ENCODE results near the gene RIPK4.

RIPK4 gene

DNA sequence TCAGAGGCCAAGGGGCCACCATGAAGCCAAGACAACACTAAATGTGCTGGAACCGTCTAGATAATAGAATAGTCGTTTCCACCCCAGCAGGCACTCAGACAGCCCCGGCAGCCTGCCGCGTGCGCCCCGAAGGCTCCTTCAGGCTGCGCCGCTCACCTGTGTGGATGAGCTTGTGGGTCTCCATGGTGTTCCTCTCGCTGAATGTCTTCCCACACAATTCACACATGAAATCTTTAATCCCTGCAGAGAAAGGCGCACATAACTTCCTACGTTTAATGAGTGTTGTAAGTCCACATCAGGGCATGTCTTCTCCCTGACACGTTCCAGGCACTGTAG lies 43.7 kb upstream of the RIPK4 start:
- H2BK15ac ChIP-seq (ENCODE audit: low read length) = no peak overlapping the region
- H2BK5ac ChIP-seq (ENCODE audit: low read length) = no peak overlapping the region
- no peak overlapping the region for H3K4me2 ChIP-seq (ENCODE audit: insufficient read depth, low read length, poor library complexity, severe bottlenecking)
- no peak overlapping the region for H3K27ac ChIP-seq (replicated peaks; ENCODE audit: low read length)
- H3K14ac ChIP-seq (ENCODE audit: low read length) = no peak overlapping the region
- H2AFZ ChIP-seq (ENCODE audit: low read length) = no peak overlapping the region
- no peak for DNase-seq (ENCODE audit: low spot score)
- no peak overlapping the region for H4K8ac ChIP-seq (ENCODE audit: low read depth, low read length)
- H3K4ac ChIP-seq (ENCODE audit: low read length) = no peak overlapping the region
- no peak overlapping the region for H2BK12ac ChIP-seq (ENCODE audit: low read length)
- H3K9ac ChIP-seq (ENCODE audit: low read depth, low read length, poor library complexity) = no peak overlapping the region
- H3K36me3 ChIP-seq (replicated peaks in 1 of 2; ENCODE audit: control insufficient read depth in 2 of 2, insufficient read depth in 2 of 2, low read length in 2 of 2) = peaks cover 10 to 33% of the 10 kb centered on the region in 2 donors
- H2AK5ac ChIP-seq (ENCODE audit: low read depth, low read length) = no peak overlapping the region
- H2BK120ac ChIP-seq (ENCODE audit: low read depth, low read length) = no peak overlapping the region
- no peaks in the 10 kb centered on the region for H3K4me1 ChIP-seq (ENCODE audit: control insufficient read depth in 2 of 2, insufficient read depth in 1 of 2, low read depth in 1 of 2, low read length in 2 of 2)
- H3K4me3 ChIP-seq (ENCODE audit: low read length in 2 of 2) = no peak overlapping the region
- H3K27me3 ChIP-seq (ENCODE audit: control insufficient read depth in 3 of 3, insufficient read depth in 3 of 3, low read depth in 1 of 3, low read length in 3 of 3) = no peaks in the 10 kb centered on the region
- peaks cover 0 to 3% of the 10 kb centered on the region in 2 donors for H3K9me3 ChIP-seq (replicated peaks in 1 of 2; ENCODE audit: control insufficient read depth in 2 of 2, insufficient read depth in 1 of 2, low read depth in 1 of 2, low read length in 2 of 2)
- no CpG with 5 or more reads among the region's 13 CpGs for WGBS, 2 donors (ENCODE audit: extremely low coverage in 2 of 2, insufficient read length in 2 of 2, insufficient replicate concordance in 1 of 2)
- H3K18ac ChIP-seq (ENCODE audit: low read length) = no peak overlapping the region
- H3K23ac ChIP-seq (ENCODE audit: low read depth, low read length, poor library complexity) = peak overlapping the region; percentile 89
- no peaks in the 10 kb centered on the region for H3K79me1 ChIP-seq (ENCODE audit: low read depth, low read length)
- H4K91ac ChIP-seq (ENCODE audit: low read depth, low read length, poor library complexity) = no peak overlapping the region

DNA sequence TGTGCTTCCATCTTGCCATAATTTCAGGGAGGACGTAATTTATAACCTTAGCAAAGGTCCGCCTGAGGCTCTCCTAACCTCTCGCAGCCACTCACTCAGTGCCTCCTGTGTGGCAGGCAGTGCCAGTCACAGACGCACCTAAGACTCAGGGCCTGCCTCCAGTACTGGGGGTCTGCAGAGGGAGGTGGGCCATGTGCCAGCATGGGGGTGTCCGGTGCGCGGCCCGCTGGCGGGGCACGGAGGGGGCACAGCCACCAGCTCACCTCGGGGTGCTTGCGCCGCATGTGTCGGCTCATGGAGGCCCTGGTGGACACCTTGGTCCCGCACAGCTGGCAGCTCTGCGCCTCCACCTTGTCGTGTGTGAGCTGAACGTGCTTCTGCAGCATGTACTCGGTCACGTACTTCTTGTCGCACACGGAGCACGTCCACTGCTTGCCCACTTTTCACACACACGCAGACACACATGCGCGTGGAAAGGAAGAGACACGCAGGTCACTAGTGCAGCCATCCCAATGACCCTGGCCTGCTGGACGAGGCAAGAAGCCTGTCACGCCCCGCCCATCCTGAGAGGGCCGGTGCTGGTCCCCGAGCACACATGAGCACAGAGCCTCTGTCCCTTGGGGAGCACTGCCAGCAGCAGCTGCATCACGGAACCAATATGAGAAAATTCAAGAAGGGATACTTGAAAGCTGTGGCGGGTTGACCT lies 43.2 kb upstream of the RIPK4 start:
- H3K23ac ChIP-seq (ENCODE audit: low read depth, low read length, poor library complexity) = peak overlapping the region; percentile 89

DNA sequence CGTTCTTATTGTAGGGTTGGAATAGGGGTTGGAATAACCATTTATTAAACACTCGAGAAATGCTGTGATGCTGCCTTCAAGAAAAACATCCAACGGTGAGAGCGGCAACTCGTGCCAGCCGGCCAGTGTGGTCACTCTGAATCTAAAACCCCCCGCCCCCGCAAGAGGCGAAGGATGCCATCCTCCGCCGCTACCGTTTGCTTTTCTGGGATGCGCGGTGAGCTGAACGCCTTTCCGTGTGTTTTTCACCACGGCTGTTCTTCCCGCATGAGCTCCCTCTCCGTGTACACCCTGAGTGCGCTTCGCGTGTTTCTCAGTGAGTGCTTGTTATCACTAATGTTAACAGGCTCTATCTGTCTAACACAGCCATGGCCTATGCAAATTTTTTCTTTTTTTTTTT lies 42.0 kb upstream of the RIPK4 start:
- Histone ChIP-seq H2BK12ac (ENCODE audit: low read length) (no peak overlapping the region), H3K4me2 (ENCODE audit: insufficient read depth, low read length, poor library complexity, severe bottlenecking) (no peak overlapping the region), H3K4me3 (ENCODE audit: low read length in 2 of 2) (no peak overlapping the region), H2BK5ac (ENCODE audit: low read length) (no peak overlapping the region), H4K8ac (ENCODE audit: low read depth, low read length) (no peak overlapping the region), H3K4me1 (ENCODE audit: control insufficient read depth in 2 of 2, insufficient read depth in 1 of 2, low read depth in 1 of 2, low read length in 2 of 2) (no peaks in the 10 kb centered on the region), H3K14ac (ENCODE audit: low read length) (no peak overlapping the region), H3K4ac (ENCODE audit: low read length) (no peak overlapping the region), H3K27ac (replicated peaks; ENCODE audit: low read length) (no peak overlapping the region), H3K27me3 (ENCODE audit: control insufficient read depth in 3 of 3, insufficient read depth in 3 of 3, low read depth in 1 of 3, low read length in 3 of 3) (no peaks in the 10 kb centered on the region), H2BK120ac (ENCODE audit: low read depth, low read length) (no peak overlapping the region), H2AK5ac (ENCODE audit: low read depth, low read length) (no peak overlapping the region), H4K91ac (ENCODE audit: low read depth, low read length, poor library complexity) (no peak overlapping the region), H3K36me3 (replicated peaks in 1 of 2; ENCODE audit: control insufficient read depth in 2 of 2, insufficient read depth in 2 of 2, low read length in 2 of 2) (peaks cover 7 to 25% of the 10 kb centered on the region in 2 donors), H2AFZ (ENCODE audit: low read length) (no peak overlapping the region), H3K9ac (ENCODE audit: low read depth, low read length, poor library complexity) (no peak overlapping the region), H3K18ac (ENCODE audit: low read length) (no peak overlapping the region), H3K23ac (ENCODE audit: low read depth, low read length, poor library complexity) (no peak overlapping the region), H3K9me3 (replicated peaks in 1 of 2; ENCODE audit: control insufficient read depth in 2 of 2, insufficient read depth in 1 of 2, low read depth in 1 of 2, low read length in 2 of 2) (peaks cover 0 to 4% of the 10 kb centered on the region in 2 donors), H2BK15ac (ENCODE audit: low read length) (no peak overlapping the region), H3K79me1 (ENCODE audit: low read depth, low read length) (no peaks in the 10 kb centered on the region)
- no CpG with 5 or more reads among the region's 22 CpGs for WGBS, 2 donors (ENCODE audit: extremely low coverage in 2 of 2, insufficient read length in 2 of 2, insufficient replicate concordance in 1 of 2)
- no peak for DNase-seq (ENCODE audit: low spot score)

More for the DNA sequence above, 43.2 kb upstream of the RIPK4 start:
- Histone ChIP-seq H2AK5ac (ENCODE audit: low read depth, low read length) (peak overlapping the region; percentile 37), H3K79me1 (ENCODE audit: low read depth, low read length) (no peaks in the 10 kb centered on the region), H2BK12ac (ENCODE audit: low read length) (no peak overlapping the region), H3K36me3 (replicated peaks in 1 of 2; ENCODE audit: control insufficient read depth in 2 of 2, insufficient read depth in 2 of 2, low read length in 2 of 2) (peaks cover 8 to 28% of the 10 kb centered on the region in 2 donors), H3K4ac (ENCODE audit: low read length) (no peak overlapping the region), H3K4me3 (ENCODE audit: low read length in 2 of 2) (peak overlapping the region in 1 of 2 donors; percentile 55), H3K4me2 (ENCODE audit: insufficient read depth, low read length, poor library complexity, severe bottlenecking) (no peak overlapping the region), H3K14ac (ENCODE audit: low read length) (peak overlapping the region; percentile 56), H4K91ac (ENCODE audit: low read depth, low read length, poor library complexity) (no peak overlapping the region), H3K27me3 (ENCODE audit: control insufficient read depth in 3 of 3, insufficient read depth in 3 of 3, low read depth in 1 of 3, low read length in 3 of 3) (no peaks in the 10 kb centered on the region), H3K4me1 (ENCODE audit: control insufficient read depth in 2 of 2, insufficient read depth in 1 of 2, low read depth in 1 of 2, low read length in 2 of 2) (no peaks in the 10 kb centered on the region), H3K9me3 (replicated peaks in 1 of 2; ENCODE audit: control insufficient read depth in 2 of 2, insufficient read depth in 1 of 2, low read depth in 1 of 2, low read length in 2 of 2) (peaks cover 0 to 4% of the 10 kb centered on the region in 2 donors), H2AFZ (ENCODE audit: low read length) (no peak overlapping the region), H2BK5ac (ENCODE audit: low read length) (no peak overlapping the region), H4K8ac (ENCODE audit: low read depth, low read length) (no peak overlapping the region), H2BK15ac (ENCODE audit: low read length) (no peak overlapping the region), H3K9ac (ENCODE audit: low read depth, low read length, poor library complexity) (peak overlapping the region; percentile 60), H3K27ac (replicated peaks; ENCODE audit: low read length) (no peak overlapping the region), H2BK120ac (ENCODE audit: low read depth, low read length) (no peak overlapping the region), H3K18ac (ENCODE audit: low read length) (no peak overlapping the region)
- no CpG with 5 or more reads among the region's 34 CpGs for WGBS, 2 donors (ENCODE audit: extremely low coverage in 2 of 2, insufficient read length in 2 of 2, insufficient replicate concordance in 1 of 2)
- no peak for DNase-seq (ENCODE audit: low spot score)

DNA sequence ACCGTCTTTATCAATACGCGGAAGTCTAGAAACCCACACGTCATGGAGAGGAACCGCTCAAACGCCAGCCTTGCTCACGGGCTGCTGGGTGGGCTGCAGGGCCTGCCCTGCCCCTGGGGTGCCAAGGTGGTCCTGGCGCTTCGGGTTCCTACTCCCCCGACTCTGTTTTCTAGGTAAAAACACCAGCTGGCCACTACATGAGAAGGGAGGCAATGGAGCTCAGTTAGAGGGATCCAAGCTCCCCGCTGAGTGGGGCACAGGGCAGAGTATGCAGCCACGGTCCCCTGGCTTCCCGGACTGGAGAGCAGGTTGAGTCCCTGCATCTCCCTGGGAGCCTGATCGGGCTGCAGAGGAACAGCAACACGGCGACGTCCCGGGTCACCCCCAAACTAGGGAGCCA lies 41.2 kb upstream of the RIPK4 start:
- Histone ChIP-seq H4K91ac (ENCODE audit: low read depth, low read length, poor library complexity) (no peak overlapping the region), H3K4me2 (ENCODE audit: insufficient read depth, low read length, poor library complexity, severe bottlenecking) (no peak overlapping the region), H3K23ac (ENCODE audit: low read depth, low read length, poor library complexity) (no peak overlapping the region), H2BK5ac (ENCODE audit: low read length) (no peak overlapping the region), H2BK15ac (ENCODE audit: low read length) (no peak overlapping the region), H3K18ac (ENCODE audit: low read length) (no peak overlapping the region), H3K79me1 (ENCODE audit: low read depth, low read length) (no peaks in the 10 kb centered on the region), H2BK12ac (ENCODE audit: low read length) (no peak overlapping the region), H2AFZ (ENCODE audit: low read length) (no peak overlapping the region), H3K36me3 (replicated peaks in 1 of 2; ENCODE audit: control insufficient read depth in 2 of 2, insufficient read depth in 2 of 2, low read length in 2 of 2) (peaks cover 7 to 22% of the 10 kb centered on the region in 2 donors), H3K9me3 (replicated peaks in 1 of 2; ENCODE audit: control insufficient read depth in 2 of 2, insufficient read depth in 1 of 2, low read depth in 1 of 2, low read length in 2 of 2) (peaks cover 0 to 4% of the 10 kb centered on the region in 2 donors), H3K14ac (ENCODE audit: low read length) (no peak overlapping the region), H2AK5ac (ENCODE audit: low read depth, low read length) (no peak overlapping the region), H3K4ac (ENCODE audit: low read length) (no peak overlapping the region), H3K27me3 (ENCODE audit: control insufficient read depth in 3 of 3, insufficient read depth in 3 of 3, low read depth in 1 of 3, low read length in 3 of 3) (no peaks in the 10 kb centered on the region), H3K27ac (replicated peaks; ENCODE audit: low read length) (no peak overlapping the region), H3K4me1 (ENCODE audit: control insufficient read depth in 2 of 2, insufficient read depth in 1 of 2, low read depth in 1 of 2, low read length in 2 of 2) (no peaks in the 10 kb centered on the region), H3K4me3 (ENCODE audit: low read length in 2 of 2) (no peak overlapping the region), H3K9ac (ENCODE audit: low read depth, low read length, poor library complexity) (no peak overlapping the region), H2BK120ac (ENCODE audit: low read depth, low read length) (no peak overlapping the region), H4K8ac (ENCODE audit: low read depth, low read length) (no peak overlapping the region)
- DNase-seq (ENCODE audit: low spot score) = no peak
- WGBS, 2 donors (ENCODE audit: extremely low coverage in 2 of 2, insufficient read length in 2 of 2, insufficient replicate concordance in 1 of 2) = no CpG with 5 or more reads among the region's 18 CpGs
